ENCODE measurements around the gene MTMR12.
"Not testable (repeated sequence)": the region's sequence is repeated elsewhere in the genome, so short reads cannot be mapped to it uniquely, and the experiment has no call there.

The MTMR12 gene

DNA sequence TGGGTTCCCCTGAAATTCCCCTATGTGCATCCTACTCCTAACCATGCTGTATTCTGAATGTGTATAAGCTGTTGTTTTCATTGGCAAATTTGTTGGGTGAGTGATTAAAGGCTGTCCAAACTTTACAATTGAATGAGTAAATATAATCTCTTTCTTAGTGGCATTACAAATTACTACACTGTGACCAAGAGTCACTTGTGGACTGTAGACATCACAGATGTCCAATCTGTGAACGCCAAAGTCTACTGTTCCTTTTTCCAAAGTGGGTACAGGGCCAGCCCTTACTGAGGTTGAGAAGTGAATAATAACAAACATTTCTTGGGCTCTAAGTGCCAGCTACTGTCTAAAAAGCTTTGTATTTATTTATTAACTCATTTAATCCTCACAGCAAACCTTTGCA lies 29.7 kb downstream of the MTMR12 start:
- H3K27me3 Mint-ChIP-seq (ENCODE audit: low read depth): no peaks in the 10 kb centered on the region
- H3K36me3 Mint-ChIP-seq (ENCODE audit: low read depth): peaks cover 5% of the 10 kb centered on the region
- no peak for TF ChIP-seq CTCF (IDR thresholded peaks at IDR 0.05; ENCODE audit: unreplicated experiment in 3 of 3)
- H3K4me1 Mint-ChIP-seq: peaks cover 9% of the 10 kb centered on the region
- H3K27ac Mint-ChIP-seq: peak overlapping the region in 1 of 3 experiments; percentile 53
- H3K9me3 Mint-ChIP-seq: no peaks in the 10 kb centered on the region
- H3K4me3 Mint-ChIP-seq: no peak overlapping the region

DNA sequence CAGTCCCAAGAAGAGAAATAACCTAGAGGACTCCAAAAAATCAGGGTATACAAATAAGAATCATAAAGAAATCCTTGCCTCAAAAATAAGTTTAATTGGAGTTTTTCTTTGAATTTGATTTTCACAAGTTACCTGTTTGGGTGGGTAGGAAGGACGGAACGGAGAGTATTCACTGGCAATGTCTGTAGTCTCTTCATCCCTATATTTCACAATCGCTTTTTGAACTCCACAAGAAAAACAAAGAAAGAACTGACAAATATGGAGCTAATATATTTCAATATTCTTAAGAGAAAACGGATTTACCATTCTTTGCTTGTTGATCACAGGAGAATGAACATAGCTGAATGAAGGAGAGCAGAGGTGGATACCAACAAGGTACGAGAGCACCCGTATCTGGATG lies 30.1 kb downstream of the MTMR12 start:
- no peak for TF ChIP-seq CTCF (IDR thresholded peaks at IDR 0.05; ENCODE audit: unreplicated experiment in 3 of 3)
- Mint-ChIP-seq H3K4me3 (no peak overlapping the region), H3K4me1 (peaks cover 9% of the 10 kb centered on the region), H3K27ac (peak overlapping the region in 1 of 3 experiments; percentile 53), H3K27me3 (ENCODE audit: low read depth) (no peaks in the 10 kb centered on the region), H3K9me3 (no peaks in the 10 kb centered on the region), H3K36me3 (ENCODE audit: low read depth) (peaks cover 5% of the 10 kb centered on the region)

DNA sequence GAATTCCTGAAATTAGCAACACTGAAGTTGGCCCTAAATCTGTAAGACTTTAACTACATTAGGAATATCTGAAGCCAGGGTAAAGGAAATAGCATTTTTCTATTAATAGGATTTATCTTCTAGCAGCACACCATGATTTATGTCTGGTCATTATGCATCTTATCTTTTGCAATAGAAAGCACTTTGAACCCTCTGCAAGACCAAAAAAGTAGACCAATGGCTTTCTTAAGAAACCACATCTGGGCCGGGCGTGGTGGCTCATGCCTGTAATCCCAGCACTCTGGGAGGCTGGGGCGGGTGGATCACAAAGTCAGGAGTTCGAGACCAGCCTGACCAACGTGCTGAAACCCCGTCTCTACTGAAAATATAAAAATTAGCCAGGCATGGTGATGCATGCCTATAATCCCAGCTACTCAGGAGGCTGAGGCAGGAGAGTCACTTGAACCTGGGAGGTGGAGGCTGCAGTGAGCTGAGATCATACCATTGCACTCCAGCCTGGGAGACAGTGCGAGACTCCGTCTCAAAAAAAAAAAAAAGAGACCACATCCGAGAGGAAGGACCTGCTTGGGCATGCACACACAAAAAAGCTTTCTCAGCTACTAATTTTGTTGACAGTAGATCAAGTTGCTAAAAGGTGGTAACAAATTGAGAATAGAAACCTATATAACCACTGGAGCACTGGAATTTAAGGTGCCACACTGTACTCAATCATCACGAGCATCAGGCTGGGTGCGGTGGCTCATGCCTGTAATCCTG lies 31.2 kb downstream of the MTMR12 start:
- peak overlapping the region in 2 of 3 experiments; percentile 10 to 50 for H3K27ac Mint-ChIP-seq
- not testable (repeated sequence) for H3K27me3 Mint-ChIP-seq (ENCODE audit: low read depth); H3K36me3 Mint-ChIP-seq (ENCODE audit: low read depth); H3K4me3 Mint-ChIP-seq; H3K9me3 Mint-ChIP-seq; H3K4me1 Mint-ChIP-seq

- no peak overlapping the region for H3K4me3 Mint-ChIP-seq
- peaks cover 13% of the 10 kb centered on the region for H3K4me1 Mint-ChIP-seq
- H3K9me3 Mint-ChIP-seq: no peaks in the 10 kb centered on the region
- H3K36me3 Mint-ChIP-seq (ENCODE audit: low read depth): peaks cover 5% of the 10 kb centered on the region
- no peak overlapping the region for H3K27ac Mint-ChIP-seq
- no peak for TF ChIP-seq CTCF (IDR thresholded peaks at IDR 0.05; ENCODE audit: unreplicated experiment in 3 of 3)
- no peaks in the 10 kb centered on the region for H3K27me3 Mint-ChIP-seq (ENCODE audit: low read depth)
These were observed 32.1 kb downstream of the MTMR12 start for GRCh38 chr5:32280656-32281081.

GRCh38 chr5:32279786-32280185 lies 33.0 kb downstream of the MTMR12 start:
- TF ChIP-seq CTCF (IDR thresholded peaks at IDR 0.05; ENCODE audit: unreplicated experiment in 3 of 3): no peak
- peaks cover 13% of the 10 kb centered on the region for H3K36me3 Mint-ChIP-seq (ENCODE audit: low read depth)
- no peaks in the 10 kb centered on the region for H3K9me3 Mint-ChIP-seq
- H3K27ac Mint-ChIP-seq: peak overlapping the region in 2 of 3 experiments; percentile 27 to 41
- H3K4me3 Mint-ChIP-seq: no peak overlapping the region
- H3K4me1 Mint-ChIP-seq: peaks cover 19% of the 10 kb centered on the region
- H3K27me3 Mint-ChIP-seq (ENCODE audit: low read depth): no peaks in the 10 kb centered on the region

- H3K9me3 Mint-ChIP-seq: no peaks in the 10 kb centered on the region
- H3K27me3 Mint-ChIP-seq (ENCODE audit: low read depth): no peaks in the 10 kb centered on the region
- H3K4me3 Mint-ChIP-seq: no peak overlapping the region
These were observed 33.5 kb downstream of the MTMR12 start for GRCh38 chr5:32279223-32279622.

More at GRCh38 chr5:32279223-32279622, 33.5 kb downstream of the MTMR12 start:
- no peak for TF ChIP-seq CTCF (IDR thresholded peaks at IDR 0.05; ENCODE audit: unreplicated experiment in 3 of 3)
- peaks cover 22% of the 10 kb centered on the region for H3K4me1 Mint-ChIP-seq
- peaks cover 16% of the 10 kb centered on the region for H3K36me3 Mint-ChIP-seq (ENCODE audit: low read depth)
- peak overlapping the region in 2 of 3 experiments; percentile 27 to 41 for H3K27ac Mint-ChIP-seq

Data from nephron (organoid).